HT-29 (cell line): ENCODE results near the gene TSPOAP1. TPM values are rescaled to one million over a fixed set of nuclear protein-coding genes. Genes with fewer than 3 reads are reported as not detected.
A peak's percentile ranks its signal among the peaks of the same experiment; 100 is the strongest.

ENCODE experiments used
- DNase-seq: peaks from one replicate; pipeline ENCODE4 v3.0.0-alpha.2; 2015; ENCODE audit warnings: low spot score
- small RNA-seq: library from RNA; depleted of rRNA; stranded (forward); fragments of <200 nt; gene quantifications from one replicate; pipeline ENCODE3, GENCODE V24; 2014
- total RNA-seq: library from RNA; depleted of rRNA; stranded (reverse); fragments of >200 nt; shearing (Covaris generic); gene quantifications from 2 replicates; pipeline ENCODE4 v1.2.3, GENCODE V29; 2014; rRNA removed

The TSPOAP1 gene
- total RNA-seq, 1 experiment from 2014 or later = 2.4 TPM

DNA sequence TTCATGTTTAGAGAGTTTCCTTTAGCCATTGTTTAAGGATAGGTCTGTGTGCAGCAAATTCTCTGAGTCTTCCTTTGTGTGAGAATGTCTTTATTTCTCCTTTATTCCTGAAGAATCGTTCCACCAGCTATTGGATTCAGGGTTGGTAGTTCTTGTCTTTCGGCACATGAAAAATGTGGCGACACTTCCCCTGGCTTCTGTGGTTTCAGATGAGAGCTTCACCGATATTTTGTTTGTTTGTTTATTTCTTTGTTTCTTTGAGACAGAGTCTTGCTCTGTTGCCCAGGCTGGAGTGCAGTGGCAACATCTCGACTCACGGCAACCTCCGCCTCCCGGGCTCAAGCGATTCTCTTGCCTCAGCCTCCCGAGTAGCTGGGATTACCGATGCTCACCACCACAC, 66.4 kb downstream of the TSPOAP1 start:
- no peak for DNase-seq

DNA sequence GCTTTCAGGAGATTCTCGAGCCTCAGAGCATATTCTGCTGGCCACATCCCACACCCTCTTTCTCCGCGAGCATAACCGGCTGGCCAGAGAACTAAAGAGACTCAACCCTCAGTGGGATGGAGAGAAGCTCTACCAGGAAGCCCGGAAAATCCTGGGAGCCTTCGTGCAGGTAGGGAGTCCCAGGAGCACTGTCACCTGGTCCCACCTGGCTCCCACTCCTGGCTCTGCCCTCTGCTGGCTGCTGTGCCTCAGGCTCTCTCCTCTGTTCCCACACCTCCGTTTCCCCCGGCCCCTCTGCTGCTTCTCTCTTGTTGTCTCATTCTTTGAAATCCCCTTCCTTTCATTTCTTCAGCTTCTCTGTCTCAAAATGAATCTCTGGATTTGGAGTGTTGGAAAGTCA, 73.8 kb downstream of the TSPOAP1 start:
- DNase-seq = peak; percentile 23

DNA sequence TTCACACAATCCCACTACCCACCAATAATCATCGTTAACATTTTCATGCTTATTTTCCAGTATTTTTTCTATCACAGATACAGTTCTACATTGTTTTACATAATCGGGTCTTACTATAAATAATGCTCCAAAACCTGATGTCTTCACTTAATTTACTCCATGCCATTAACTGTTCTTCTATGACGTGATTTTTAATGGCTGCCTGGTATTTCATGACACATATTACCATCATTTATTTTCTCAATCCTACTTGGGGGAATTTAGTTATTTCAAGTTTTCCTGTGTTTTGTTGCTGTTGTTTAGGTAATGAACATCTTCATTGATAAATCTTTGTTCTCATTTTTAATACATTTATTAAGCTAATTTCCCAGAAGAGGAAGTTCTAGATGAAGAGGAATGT, 75.5 kb downstream of the TSPOAP1 start:
- no peak for DNase-seq

DNA sequence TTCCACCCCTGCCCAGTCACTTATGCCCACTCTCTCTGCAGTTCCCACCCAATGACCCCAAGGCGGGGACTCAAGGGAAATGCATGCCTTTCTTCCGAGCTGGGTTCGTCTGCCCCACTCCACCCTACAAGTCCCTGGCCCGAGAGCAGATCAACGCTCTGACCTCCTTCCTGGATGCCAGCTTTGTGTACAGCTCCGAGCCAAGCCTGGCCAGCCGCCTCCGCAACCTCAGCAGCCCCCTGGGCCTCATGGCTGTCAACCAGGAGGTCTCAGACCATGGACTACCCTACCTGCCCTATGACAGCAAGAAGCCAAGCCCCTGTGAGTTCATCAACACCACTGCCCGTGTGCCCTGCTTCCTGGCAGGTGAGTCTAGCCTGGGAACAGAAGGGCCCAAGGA, 76.5 kb downstream of the TSPOAP1 start:
- no peak for DNase-seq

Small RNA genes lying within 50 kb of the gene (small RNA-seq; reads per million reads assigned to genes)
- not detected for gene MIR4736

Other genes with a start within 250 kb of the TSPOAP1 start
- gene DYNLL2, start 245.4 kb downstream of the TSPOAP1 start, total RNA-seq = 18.6 and 20.5 TPM in 2 replicates
- not detected in 2 replicates for gene OR4D1, start 180.4 kb downstream of the TSPOAP1 start, total RNA-seq
- not detected in 2 replicates for gene OR4D2, start 161.8 kb downstream of the TSPOAP1 start, total RNA-seq
- not detected in 2 replicates for gene EPX, start 136.1 kb downstream of the TSPOAP1 start, total RNA-seq
- 5.1 and 8.9 TPM in 2 replicates for gene MKS1, start 109.5 kb downstream of the TSPOAP1 start, total RNA-seq
- not detected in 2 replicates for gene LPO, start 90.2 kb downstream of the TSPOAP1 start, total RNA-seq
- gene MPO, start 47.9 kb downstream of the TSPOAP1 start, total RNA-seq = not detected in 2 replicates
- gene SUPT4H1, start 23.4 kb upstream of the TSPOAP1 start, total RNA-seq = 53.0 and 60.0 TPM in 2 replicates
- 113 and 136 TPM in 2 replicates for gene RNF43, start 88.7 kb upstream of the TSPOAP1 start, total RNA-seq
- not detected in 2 replicates for gene HSF5, start 159.6 kb upstream of the TSPOAP1 start, total RNA-seq
- 39.1 and 50.0 TPM in 2 replicates for gene MTMR4, start 185.8 kb upstream of the TSPOAP1 start, total RNA-seq